ENCODE data around the gene PNLIP. TPM values are rescaled to one million over a fixed set of nuclear protein-coding genes. Genes with fewer than 3 reads are reported as not detected.

Gene PNLIP
- total RNA-seq, 1 donor from 2014 or later = not detected

- intact Hi-C loops (cut with DNase I) = no loop called here
These were observed 64.9 kb downstream of the PNLIP start for GRCh38 chr10:116610443-116611152.

GRCh38 chr10:116611153-116611545 lies 65.4 kb downstream of the PNLIP start:
- intact Hi-C loops (cut with DNase I) = no loop called here
- DNase-seq (no peak), ATAC-seq (ENCODE audit: poor library complexity) (no peak)

More at GRCh38 chr10:116610443-116611152, 64.9 kb downstream of the PNLIP start:
- no peak for DNase-seq
- ATAC-seq (ENCODE audit: poor library complexity) = no peak

- ATAC-seq (ENCODE audit: poor library complexity) (no peak), DNase-seq (no peak)
- intact Hi-C loops (cut with DNase I) = no loop called here
These were observed 66.5 kb downstream of the PNLIP start for GRCh38 chr10:116612107-116612769.

GRCh38 chr10:116613471-116613870 lies 67.7 kb downstream of the PNLIP start:
- DNase-seq (no peak), ATAC-seq (ENCODE audit: poor library complexity) (no peak)
- intact Hi-C loops (cut with DNase I) = no loop called here

GRCh38 chr10:116614796-116615195 lies 69.1 kb downstream of the PNLIP start:
- intact Hi-C loops (cut with DNase I) = no loop called here
- DNase-seq = no peak
- no peak for ATAC-seq (ENCODE audit: poor library complexity)

- DNase-seq (no peak), ATAC-seq (ENCODE audit: poor library complexity) (no peak)
- intact Hi-C loops (cut with DNase I) = no loop called here
These were observed 69.6 kb downstream of the PNLIP start for GRCh38 chr10:116615199-116615776.

Other genes with a start within 250 kb of the PNLIP start
- not detected for gene CCDC172, start 221.5 kb upstream of the PNLIP start, total RNA-seq
- gene PNLIPRP3, start 118.1 kb upstream of the PNLIP start, total RNA-seq = not detected
- not detected for gene PNLIPRP1, start 45.0 kb downstream of the PNLIP start, total RNA-seq
- not detected for gene PNLIPRP2, start 75.0 kb downstream of the PNLIP start, total RNA-seq
- 15.9 TPM for gene HSPA12A, start 196.6 kb downstream of the PNLIP start, total RNA-seq

All from Right ventricle myocardium superior (tissue), 1 donor.